HepG2 (cell line): ENCODE measurements around the gene SPSB2. TPM values are rescaled to one million over a fixed set of nuclear protein-coding genes. Genes with fewer than 3 reads are reported as not detected.

Experiments used
- ASH2L ChIP-seq: fragments of 300-600, 200-600 bp; sonication (generic); IDR thresholded peaks from 2 replicates; pipeline ENCODE4 v1.7.0; 2017; ENCODE audit warnings: low read depth, mild to moderate bottlenecking, moderate library complexity, mixed read lengths, low read length; ENCODE audit not compliant: insufficient read length
- CREB1 ChIP-seq, 2 experiments: fragments of 450-650 bp in 1 of 2; IDR thresholded peaks; 2 replicates each; pipeline ENCODE4 v1.6.1; 2016 to 2017; ENCODE audit warnings: control low read depth in 1 of 2, mild to moderate bottlenecking in 1 of 2, missing compliant biosample characterization in 1 of 2, missing genetic modification characterization in 1 of 2
- GATAD1 ChIP-seq: IDR thresholded peaks from 2 replicates; pipeline ENCODE4 v1.6.1; 2016; ENCODE audit warnings: missing genetic modification reagents, missing compliant biosample characterization
- GMEB1 ChIP-seq: sonication (generic); formaldehyde crosslinking; IDR thresholded peaks from 2 replicates; pipeline ENCODE4 v1.5.1; 2020; ENCODE audit warnings: missing genetic modification reagents, mild to moderate bottlenecking, borderline replicate concordance
- HDAC1 ChIP-seq: sonication (generic); formaldehyde crosslinking; IDR thresholded peaks from 2 replicates; pipeline ENCODE4 v1.5.1; 2020; ENCODE audit warnings: mild to moderate bottlenecking, missing genetic modification reagents
- KDM5A ChIP-seq: fragments of 200-600 bp; sonication (generic); IDR thresholded peaks from 2 replicates; pipeline ENCODE4 v1.7.0; 2018; ENCODE audit warnings: antibody characterized with exemption, mild to moderate bottlenecking, low read length, borderline replicate concordance
- MEF2D ChIP-seq: sonication (generic); formaldehyde crosslinking; IDR thresholded peaks from 2 replicates; pipeline ENCODE4 v1.5.1; 2020; ENCODE audit warnings: mild to moderate bottlenecking, missing genetic modification reagents
- NAIF1 ChIP-seq: sonication (generic); formaldehyde crosslinking; IDR thresholded peaks from 2 replicates; pipeline ENCODE4 v1.5.0; 2020; ENCODE audit warnings: mild to moderate bottlenecking, missing genetic modification reagents, borderline replicate concordance
- NFYB ChIP-seq: sonication (generic); formaldehyde crosslinking; IDR thresholded peaks from 2 replicates; pipeline ENCODE4 v1.4.0; 2020; ENCODE audit warnings: missing genetic modification reagents
- SIN3A ChIP-seq: IDR thresholded peaks from 2 replicates; pipeline ENCODE4 v1.6.1; 2011; ENCODE audit warnings: low read depth, mild to moderate bottlenecking, control low read depth, low read length, borderline replicate concordance
- SMAD1 ChIP-seq: sonication (generic); formaldehyde crosslinking; IDR thresholded peaks from 2 replicates; pipeline ENCODE4 v1.4.0; 2020; ENCODE audit warnings: missing genetic modification reagents, low read depth, mild to moderate bottlenecking, borderline replicate concordance
- SSRP1 ChIP-seq: IDR thresholded peaks from 2 replicates; pipeline ENCODE4 v1.6.1; 2016; ENCODE audit warnings: control low read depth
- SYNCRIP ChIP-seq: fragments of 200-400 bp; formaldehyde crosslinking; IDR thresholded peaks from 2 replicates; pipeline ENCODE4 v1.6.1; 2018; ENCODE audit warnings: mild to moderate bottlenecking, low read depth, low read length; ENCODE audit not compliant: insufficient read depth
- U2AF2 ChIP-seq: fragments of 200-400 bp; formaldehyde crosslinking; IDR thresholded peaks from 2 replicates; pipeline ENCODE4 v1.6.1; 2017; ENCODE audit warnings: low read depth, mild to moderate bottlenecking, low read length
- YEATS4 ChIP-seq: sonication (generic); formaldehyde crosslinking; IDR thresholded peaks from 2 replicates; pipeline ENCODE4 v1.4.0; 2020; ENCODE audit warnings: missing genetic modification reagents, borderline replicate concordance
- polyA plus RNA-seq, 8 experiments: library from polyadenylated mRNA; depleted of rRNA in 3 of 8; stranded (reverse) in 7 of 8; unstranded in 1 of 8; fragments of >200 nt; fragmentation: Illumina TruSeq in 4 of 8; extraction: Trizol in 4 of 8; gene quantifications; 2 replicates each; pipeline versions ENCODE4 v1.2.1 to v1.2.3, GENCODE V29; 2011 to 2016; ENCODE audit warnings: low read depth in 4 of 8, missing spikeins in 1 of 8, mixed read lengths in 1 of 8; ENCODE audit not compliant: insufficient read depth in 1 of 8
- total RNA-seq, 5 experiments: library from RNA; depleted of rRNA; stranded (reverse); fragments of >200 nt; fragmentation: Illumina TruSeq; extraction: Trizol; gene quantifications; 2 replicates each; pipeline ENCODE4 v1.2.3, GENCODE V29; 2016; ENCODE audit warnings: low read depth in 1 of 5
- TF ChIP-seq, protein P1 (sequence below): sonication (generic); formaldehyde crosslinking; conservative IDR thresholded peaks from 2 replicates; pipeline ENCODE4 v1.4.0; 2020; ENCODE audit warnings: missing genetic modification reagents
- TF ChIP-seq, protein P2 (sequence below): sonication (generic); formaldehyde crosslinking; IDR thresholded peaks from 2 replicates; pipeline ENCODE4 v1.4.0; 2020; ENCODE audit warnings: missing genetic modification reagents

SPSB2 gene
- total and polyA plus RNA-seq, 2 of the 13 experiments (the other 11 are each of a cell fraction or from before 2014, with no cell fraction given): 2.0 to 6.2 TPM

DNA sequence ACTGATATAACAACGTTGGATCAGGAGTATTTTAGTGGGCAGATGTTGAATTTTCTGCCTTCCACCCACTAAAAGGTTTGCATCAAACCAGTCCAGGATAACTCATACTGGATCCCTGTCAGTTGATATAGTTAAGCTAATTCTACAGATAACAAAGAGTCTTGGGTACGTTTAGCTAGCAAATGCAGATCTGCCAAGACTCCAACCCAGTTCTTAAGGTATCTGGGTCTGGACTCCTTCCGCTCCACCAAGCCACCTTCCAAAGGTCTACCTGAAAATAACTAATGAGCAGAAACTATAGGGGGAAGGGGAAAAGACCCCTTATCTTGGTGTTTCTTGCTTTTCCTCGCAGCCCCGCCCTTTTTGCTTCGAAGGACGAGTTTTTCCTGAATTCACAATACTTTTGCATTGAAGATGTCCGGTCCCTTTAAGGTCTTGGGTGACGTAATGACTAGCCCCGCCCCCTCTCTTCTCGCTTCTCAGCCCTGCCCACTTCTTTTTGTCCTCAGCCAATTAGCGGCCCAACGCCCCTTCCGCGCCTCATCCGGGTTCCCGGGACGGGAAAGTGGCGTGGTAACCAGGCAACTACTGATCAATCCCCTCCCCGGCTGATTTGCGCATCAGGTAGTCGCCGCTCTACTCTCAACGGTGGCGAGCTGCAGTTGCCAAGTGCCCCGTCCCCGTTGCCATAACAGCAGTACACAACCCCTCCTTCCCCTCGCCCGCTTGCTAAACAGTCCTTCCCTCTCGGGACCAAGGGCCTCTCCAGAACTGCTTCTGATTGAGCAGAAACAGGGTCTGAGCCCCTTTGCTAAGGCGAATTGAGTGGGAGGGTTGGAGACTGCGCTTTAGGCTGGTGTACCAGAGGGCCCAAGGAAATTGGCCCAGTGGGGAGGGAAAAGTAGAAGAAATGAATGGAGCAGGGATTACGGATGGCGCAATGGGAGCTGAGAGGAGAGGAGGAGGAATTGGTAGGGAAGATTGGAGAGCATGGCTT lies 31.5 kb upstream of the SPSB2 start, which contains the start of gene LRRC23 (continued):
- TF ChIP-seq YEATS4 (CRISPR knock-in tag) (peak; percentile 59; the same call in 1 of the 2 replicates), NAIF1 (CRISPR knock-in tag) (peak; percentile 100), SMAD1 (CRISPR knock-in tag) (0 out of 2 replicates have a peak, but pooled peaks have one; percentile 56), SSRP1 (no peak), SIN3A (peak; percentile 93), CREB1 (IDR thresholded peaks at IDR 0.05) (peak; percentile 89), CREB1 (CRISPR knock-in tag; IDR thresholded peaks at IDR 0.05) (peak; percentile 93), HDAC1 (CRISPR knock-in tag) (0 out of 2 replicates have a peak, but pooled peaks have one; percentile 43), MEF2D (CRISPR knock-in tag) (0 out of 2 replicates have a peak, but pooled peaks have one; percentile 24), ASH2L (peak; percentile 68), GATAD1 (0 out of 2 replicates have a peak, but pooled peaks have one; percentile 16), SYNCRIP (no peak), KDM5A (no peak; the same call in 1 of the 2 replicates), NFYB (CRISPR knock-in tag) (peak; percentile 78), U2AF2 (0 out of 2 replicates have a peak, but pooled peaks have one; percentile 30), GMEB1 (CRISPR knock-in tag) (peak; percentile 67; the same call in 1 of the 2 replicates)
- TF ChIP-seq, protein P1, sequence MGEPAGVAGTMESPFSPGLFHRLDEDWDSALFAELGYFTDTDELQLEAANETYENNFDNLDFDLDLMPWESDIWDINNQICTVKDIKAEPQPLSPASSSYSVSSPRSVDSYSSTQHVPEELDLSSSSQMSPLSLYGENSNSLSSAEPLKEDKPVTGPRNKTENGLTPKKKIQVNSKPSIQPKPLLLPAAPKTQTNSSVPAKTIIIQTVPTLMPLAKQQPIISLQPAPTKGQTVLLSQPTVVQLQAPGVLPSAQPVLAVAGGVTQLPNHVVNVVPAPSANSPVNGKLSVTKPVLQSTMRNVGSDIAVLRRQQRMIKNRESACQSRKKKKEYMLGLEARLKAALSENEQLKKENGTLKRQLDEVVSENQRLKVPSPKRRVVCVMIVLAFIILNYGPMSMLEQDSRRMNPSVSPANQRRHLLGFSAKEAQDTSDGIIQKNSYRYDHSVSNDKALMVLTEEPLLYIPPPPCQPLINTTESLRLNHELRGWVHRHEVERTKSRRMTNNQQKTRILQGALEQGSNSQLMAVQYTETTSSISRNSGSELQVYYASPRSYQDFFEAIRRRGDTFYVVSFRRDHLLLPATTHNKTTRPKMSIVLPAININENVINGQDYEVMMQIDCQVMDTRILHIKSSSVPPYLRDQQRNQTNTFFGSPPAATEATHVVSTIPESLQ: no peak
- TF ChIP-seq, protein P2, sequence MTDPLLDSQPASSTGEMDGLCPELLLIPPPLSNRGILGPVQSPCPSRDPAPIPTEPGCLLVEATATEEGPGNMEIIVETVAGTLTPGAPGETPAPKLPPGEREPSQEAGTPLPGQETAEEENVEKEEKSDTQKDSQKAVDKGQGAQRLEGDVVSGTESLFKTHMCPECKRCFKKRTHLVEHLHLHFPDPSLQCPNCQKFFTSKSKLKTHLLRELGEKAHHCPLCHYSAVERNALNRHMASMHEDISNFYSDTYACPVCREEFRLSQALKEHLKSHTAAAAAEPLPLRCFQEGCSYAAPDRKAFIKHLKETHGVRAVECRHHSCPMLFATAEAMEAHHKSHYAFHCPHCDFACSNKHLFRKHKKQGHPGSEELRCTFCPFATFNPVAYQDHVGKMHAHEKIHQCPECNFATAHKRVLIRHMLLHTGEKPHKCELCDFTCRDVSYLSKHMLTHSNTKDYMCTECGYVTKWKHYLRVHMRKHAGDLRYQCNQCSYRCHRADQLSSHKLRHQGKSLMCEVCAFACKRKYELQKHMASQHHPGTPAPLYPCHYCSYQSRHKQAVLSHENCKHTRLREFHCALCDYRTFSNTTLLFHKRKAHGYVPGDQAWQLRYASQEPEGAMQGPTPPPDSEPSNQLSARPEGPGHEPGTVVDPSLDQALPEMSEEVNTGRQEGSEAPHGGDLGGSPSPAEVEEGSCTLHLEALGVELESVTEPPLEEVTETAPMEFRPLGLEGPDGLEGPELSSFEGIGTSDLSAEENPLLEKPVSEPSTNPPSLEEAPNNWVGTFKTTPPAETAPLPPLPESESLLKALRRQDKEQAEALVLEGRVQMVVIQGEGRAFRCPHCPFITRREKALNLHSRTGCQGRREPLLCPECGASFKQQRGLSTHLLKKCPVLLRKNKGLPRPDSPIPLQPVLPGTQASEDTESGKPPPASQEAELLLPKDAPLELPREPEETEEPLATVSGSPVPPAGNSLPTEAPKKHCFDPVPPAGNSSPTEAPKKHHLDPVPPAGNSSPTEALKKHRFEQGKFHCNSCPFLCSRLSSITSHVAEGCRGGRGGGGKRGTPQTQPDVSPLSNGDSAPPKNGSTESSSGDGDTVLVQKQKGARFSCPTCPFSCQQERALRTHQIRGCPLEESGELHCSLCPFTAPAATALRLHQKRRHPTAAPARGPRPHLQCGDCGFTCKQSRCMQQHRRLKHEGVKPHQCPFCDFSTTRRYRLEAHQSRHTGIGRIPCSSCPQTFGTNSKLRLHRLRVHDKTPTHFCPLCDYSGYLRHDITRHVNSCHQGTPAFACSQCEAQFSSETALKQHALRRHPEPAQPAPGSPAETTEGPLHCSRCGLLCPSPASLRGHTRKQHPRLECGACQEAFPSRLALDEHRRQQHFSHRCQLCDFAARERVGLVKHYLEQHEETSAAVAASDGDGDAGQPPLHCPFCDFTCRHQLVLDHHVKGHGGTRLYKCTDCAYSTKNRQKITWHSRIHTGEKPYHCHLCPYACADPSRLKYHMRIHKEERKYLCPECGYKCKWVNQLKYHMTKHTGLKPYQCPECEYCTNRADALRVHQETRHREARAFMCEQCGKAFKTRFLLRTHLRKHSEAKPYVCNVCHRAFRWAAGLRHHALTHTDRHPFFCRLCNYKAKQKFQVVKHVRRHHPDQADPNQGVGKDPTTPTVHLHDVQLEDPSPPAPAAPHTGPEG (CRISPR knock-in tag): no peak
